Colonic mucosa (tissue), 4 donors: ENCODE measurements around the gene TBX3. TPM values are rescaled to one million over a fixed set of nuclear protein-coding genes. Genes with fewer than 3 reads are reported as not detected.

Source experiments
- DNase-seq: peaks from one replicate; pipeline ENCODE4 v3.0.0-alpha.2; 2020
- H3K27ac ChIP-seq: fragments of 200-600 bp; one replicate; pipeline ENCODE4 v1.8.0; 2021
- H3K27me3 ChIP-seq: fragments of 200-600 bp; one replicate; pipeline ENCODE4 v1.8.0; 2021
- H3K36me3 ChIP-seq: fragments of 200-600 bp; one replicate; pipeline ENCODE4 v1.8.0; 2021
- H3K4me1 ChIP-seq: fragments of 200-600 bp; one replicate; pipeline ENCODE4 v1.8.0; 2021; ENCODE audit warnings: mild to moderate bottlenecking
- H3K4me3 ChIP-seq: fragments of 200-600 bp; one replicate; pipeline ENCODE4 v1.8.0; 2021
- H3K9ac ChIP-seq, 2 donors: one replicate each; pipeline ENCODE4 v1.7.0; 2013; ENCODE audit warnings: control low read depth in 2 of 2, low read depth in 2 of 2, low read length in 2 of 2
- H3K9me3 ChIP-seq: fragments of 200-600 bp; one replicate; pipeline ENCODE4 v1.8.0; 2021
- intact Hi-C: fragments of 100-400 bp; cut with DNase I; formaldehyde crosslinking; loops from one replicate; pipeline ENCODE4 v1.14.1; 2022
- total RNA-seq, 2 donors: library from RNA; stranded (reverse); fragmentation: NEBNext Ultra II Directional in 1 of 2; extraction: Animal tissue kit (Norgen Biotek cat#: 25700) in 1 of 2; gene quantifications; one replicate each; pipeline ENCODE4 v1.2.1, GENCODE V29; 2021
- TF ChIP-seq, protein P1 (sequence below): fragments of 200-600 bp; IDR thresholded peaks from one replicate; pipeline ENCODE4 v1.8.0; 2022; ENCODE audit warnings: antibody characterized with exemption, mild to moderate bottlenecking
- donor health status: healthy.
- donor health status: DM: no; HTN: no; CAD: no.
- donor health status: DM: no; HTN: no; CAD: no.

TBX3 gene
- total RNA-seq, 2 donors from 2014 or later, result 4.8 to 7.2 TPM

DNA sequence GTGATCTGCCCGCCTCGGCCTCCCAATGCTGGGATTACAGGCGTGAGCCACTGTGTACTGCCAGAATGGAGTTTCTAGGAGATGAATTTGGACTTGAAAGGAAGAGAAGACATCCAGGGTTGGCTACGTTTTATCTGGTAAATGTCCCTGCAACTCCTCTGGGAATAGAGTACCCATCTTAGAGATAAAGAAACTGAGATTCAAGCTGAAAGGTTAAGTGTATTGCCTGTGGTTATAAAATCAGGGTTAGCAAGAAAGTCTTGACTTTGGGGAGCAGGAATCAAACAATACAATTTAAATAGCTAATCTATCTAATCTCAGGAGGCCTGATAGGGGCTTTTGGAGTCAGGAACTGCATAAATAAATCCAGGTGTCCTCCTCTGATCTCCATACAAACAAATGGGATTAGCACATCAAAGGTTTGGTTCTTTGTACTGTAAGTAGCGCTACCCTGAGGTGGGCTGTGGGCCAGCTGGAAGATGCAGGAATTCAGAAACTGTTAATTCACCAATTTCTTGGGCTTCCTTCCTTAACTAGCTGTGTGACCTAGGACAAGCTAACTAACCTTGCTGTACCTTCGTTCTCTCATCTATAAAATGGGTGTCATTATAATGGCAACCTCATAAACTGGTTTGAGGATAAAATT, 45.1 kb downstream of the TBX3 start:
- TF ChIP-seq, protein P1, sequence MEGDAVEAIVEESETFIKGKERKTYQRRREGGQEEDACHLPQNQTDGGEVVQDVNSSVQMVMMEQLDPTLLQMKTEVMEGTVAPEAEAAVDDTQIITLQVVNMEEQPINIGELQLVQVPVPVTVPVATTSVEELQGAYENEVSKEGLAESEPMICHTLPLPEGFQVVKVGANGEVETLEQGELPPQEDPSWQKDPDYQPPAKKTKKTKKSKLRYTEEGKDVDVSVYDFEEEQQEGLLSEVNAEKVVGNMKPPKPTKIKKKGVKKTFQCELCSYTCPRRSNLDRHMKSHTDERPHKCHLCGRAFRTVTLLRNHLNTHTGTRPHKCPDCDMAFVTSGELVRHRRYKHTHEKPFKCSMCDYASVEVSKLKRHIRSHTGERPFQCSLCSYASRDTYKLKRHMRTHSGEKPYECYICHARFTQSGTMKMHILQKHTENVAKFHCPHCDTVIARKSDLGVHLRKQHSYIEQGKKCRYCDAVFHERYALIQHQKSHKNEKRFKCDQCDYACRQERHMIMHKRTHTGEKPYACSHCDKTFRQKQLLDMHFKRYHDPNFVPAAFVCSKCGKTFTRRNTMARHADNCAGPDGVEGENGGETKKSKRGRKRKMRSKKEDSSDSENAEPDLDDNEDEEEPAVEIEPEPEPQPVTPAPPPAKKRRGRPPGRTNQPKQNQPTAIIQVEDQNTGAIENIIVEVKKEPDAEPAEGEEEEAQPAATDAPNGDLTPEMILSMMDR, result no peak
- Histone ChIP-seq H3K9ac (no peak overlapping the region), H3K36me3 (no peaks in the 10 kb centered on the region), H3K4me1 (no peaks in the 10 kb centered on the region), H3K27ac (no peak overlapping the region), H3K27me3 (no peaks in the 10 kb centered on the region), H3K4me3 (no peak overlapping the region), H3K9me3 (no peaks in the 10 kb centered on the region)
- intact Hi-C loops, result no loop called here
- no peak for DNase-seq

DNA sequence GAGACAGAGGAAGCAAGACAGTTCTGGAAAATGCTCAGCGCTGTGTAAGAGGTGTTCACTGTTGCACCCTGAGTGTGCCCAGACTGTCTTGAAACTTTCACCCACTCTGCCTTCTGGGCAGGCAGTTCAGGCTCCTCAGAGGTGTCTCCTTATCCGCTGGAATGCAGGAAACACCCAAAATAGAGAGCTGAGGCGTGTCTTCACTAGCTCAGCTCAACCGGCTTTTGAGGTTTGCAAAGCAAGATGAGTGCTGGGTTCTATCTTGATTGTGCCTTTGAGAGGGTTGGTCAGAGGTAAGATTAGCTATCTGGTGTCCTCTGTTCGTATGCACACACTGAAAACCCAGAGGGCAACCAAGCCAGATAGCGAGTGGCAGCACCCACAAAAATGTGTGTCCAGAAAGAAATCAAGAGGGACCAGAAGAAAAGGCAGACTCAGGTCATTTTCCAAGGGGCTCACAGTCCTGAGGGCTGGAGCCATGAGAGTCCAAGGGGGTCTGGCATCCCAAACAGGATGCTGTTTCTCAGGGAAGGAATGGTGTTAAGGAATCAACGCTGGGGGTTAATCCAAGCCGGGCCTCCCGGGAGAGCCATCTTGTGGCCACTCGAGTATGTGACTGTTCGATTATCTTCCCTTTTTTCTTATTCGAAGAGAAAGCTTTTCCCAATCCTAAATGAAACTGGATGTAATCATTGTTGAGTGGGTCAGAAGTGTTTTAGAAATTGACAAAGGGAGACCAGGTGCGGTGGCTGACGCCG, 47.1 kb downstream of the TBX3 start:
- Histone ChIP-seq H3K27ac (no peak overlapping the region), H3K4me1 (no peaks in the 10 kb centered on the region), H3K9me3 (no peaks in the 10 kb centered on the region), H3K4me3 (no peak overlapping the region), H3K36me3 (no peaks in the 10 kb centered on the region), H3K9ac (no peak overlapping the region), H3K27me3 (no peaks in the 10 kb centered on the region)
- intact Hi-C loops, result no loop called here
- no peak for DNase-seq
- TF ChIP-seq, protein P1, result no peak

DNA sequence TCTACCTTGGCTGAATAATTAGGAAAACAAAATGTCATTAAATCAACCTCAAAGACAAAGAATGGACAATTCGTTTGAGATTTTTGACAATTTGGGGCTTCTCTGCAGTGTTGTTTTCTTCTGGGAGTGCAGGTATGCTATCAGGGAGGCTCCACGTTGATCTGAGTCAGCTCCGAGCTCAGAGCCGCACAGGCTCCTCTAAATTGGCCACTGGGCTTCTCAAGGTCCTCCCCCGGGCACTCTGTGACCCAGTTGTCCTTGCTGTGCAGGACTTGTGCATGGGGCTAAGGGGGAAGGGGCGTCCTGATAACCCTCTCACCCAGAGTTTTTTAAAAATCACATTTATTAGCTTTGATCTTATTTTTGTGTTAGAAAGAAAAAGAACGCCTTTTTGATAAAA, 52.7 kb downstream of the TBX3 start:
- H3K36me3 ChIP-seq, result no peaks in the 10 kb centered on the region
- TF ChIP-seq, protein P1, result no peak
- intact Hi-C loops, result no loop called here
- no peak overlapping the region for H3K9ac ChIP-seq
- H3K4me1 ChIP-seq, result no peaks in the 10 kb centered on the region
- no peak for DNase-seq
- H3K9me3 ChIP-seq, result no peaks in the 10 kb centered on the region
- H3K4me3 ChIP-seq, result no peak overlapping the region
- H3K27me3 ChIP-seq, result no peaks in the 10 kb centered on the region
- no peak overlapping the region for H3K27ac ChIP-seq

DNA sequence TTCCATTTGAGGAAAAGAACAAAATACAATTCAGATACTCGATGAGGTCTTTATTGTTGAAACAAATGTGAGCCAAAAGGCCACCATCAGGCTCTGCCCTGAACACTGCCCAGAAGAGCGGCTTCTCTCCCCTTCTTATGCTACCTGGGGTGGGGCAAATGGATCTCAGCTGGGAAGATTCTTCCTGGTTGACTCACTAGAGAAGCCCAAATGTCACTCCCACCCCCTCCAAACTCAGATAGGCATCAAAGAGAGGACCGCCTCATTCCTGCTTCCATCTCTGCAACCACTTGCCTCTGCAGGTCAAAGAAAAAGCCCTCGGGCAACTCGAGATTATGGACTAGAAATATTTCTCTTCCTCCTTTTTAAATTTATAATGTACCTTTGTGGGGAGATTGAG, 55.8 kb downstream of the TBX3 start:
- TF ChIP-seq, protein P1, result no peak
- H3K9me3 ChIP-seq, result no peaks in the 10 kb centered on the region
- no peak overlapping the region for H3K9ac ChIP-seq
- intact Hi-C loops, result no loop called here
- H3K27ac ChIP-seq, result no peak overlapping the region
- DNase-seq, result no peak
- no peak overlapping the region for H3K4me3 ChIP-seq
- no peaks in the 10 kb centered on the region for H3K27me3 ChIP-seq
- no peaks in the 10 kb centered on the region for H3K36me3 ChIP-seq
- H3K4me1 ChIP-seq, result no peaks in the 10 kb centered on the region

DNA sequence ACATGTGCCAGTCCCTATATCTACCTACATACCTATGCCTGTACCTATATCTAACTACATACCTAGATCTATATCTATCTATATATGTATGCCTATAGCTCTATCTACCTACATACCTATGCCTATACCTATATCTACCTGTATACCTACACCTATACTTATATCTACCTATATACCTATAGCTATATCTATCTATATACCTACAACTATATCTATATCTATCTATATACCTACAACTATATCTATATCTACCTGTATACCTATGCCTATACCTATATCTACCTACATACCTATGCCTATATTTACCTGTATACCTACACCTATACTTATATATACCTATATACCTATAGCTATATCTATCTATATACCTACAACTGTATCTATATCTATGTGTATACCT, 56.6 kb downstream of the TBX3 start:
- H3K4me3 ChIP-seq, result no peak overlapping the region
- no peak for DNase-seq
- H3K27ac ChIP-seq, result no peak overlapping the region
- TF ChIP-seq, protein P1, result no peak
- no peaks in the 10 kb centered on the region for H3K9me3 ChIP-seq
- H3K27me3 ChIP-seq, result no peaks in the 10 kb centered on the region
- intact Hi-C loops, result no loop called here
- no peaks in the 10 kb centered on the region for H3K4me1 ChIP-seq
- H3K9ac ChIP-seq, result no peak overlapping the region
- H3K36me3 ChIP-seq, result no peaks in the 10 kb centered on the region
